Lower leg skin (tissue), 3 donors: Measurements from ENCODE around the gene SPINT1.

ENCODE experiments used
- POLR2A ChIP-seq, 2 donors: fragments of 450-650 bp; IDR thresholded peaks; one replicate each; pipeline ENCODE4 v1.6.1; 2016 to 2017; ENCODE audit warnings: antibody characterized with exemption in 2 of 2, mild to moderate bottlenecking in 1 of 2, moderate library complexity in 1 of 2
- TF ChIP-seq, protein P1 (sequence below), 3 donors: fragments of 450-650 bp; IDR thresholded peaks; one replicate each; pipeline ENCODE4 v1.5.1; 2016; ENCODE audit warnings: antibody characterized with exemption in 3 of 3, mild to moderate bottlenecking in 3 of 3, moderate library complexity in 2 of 3

DNA sequence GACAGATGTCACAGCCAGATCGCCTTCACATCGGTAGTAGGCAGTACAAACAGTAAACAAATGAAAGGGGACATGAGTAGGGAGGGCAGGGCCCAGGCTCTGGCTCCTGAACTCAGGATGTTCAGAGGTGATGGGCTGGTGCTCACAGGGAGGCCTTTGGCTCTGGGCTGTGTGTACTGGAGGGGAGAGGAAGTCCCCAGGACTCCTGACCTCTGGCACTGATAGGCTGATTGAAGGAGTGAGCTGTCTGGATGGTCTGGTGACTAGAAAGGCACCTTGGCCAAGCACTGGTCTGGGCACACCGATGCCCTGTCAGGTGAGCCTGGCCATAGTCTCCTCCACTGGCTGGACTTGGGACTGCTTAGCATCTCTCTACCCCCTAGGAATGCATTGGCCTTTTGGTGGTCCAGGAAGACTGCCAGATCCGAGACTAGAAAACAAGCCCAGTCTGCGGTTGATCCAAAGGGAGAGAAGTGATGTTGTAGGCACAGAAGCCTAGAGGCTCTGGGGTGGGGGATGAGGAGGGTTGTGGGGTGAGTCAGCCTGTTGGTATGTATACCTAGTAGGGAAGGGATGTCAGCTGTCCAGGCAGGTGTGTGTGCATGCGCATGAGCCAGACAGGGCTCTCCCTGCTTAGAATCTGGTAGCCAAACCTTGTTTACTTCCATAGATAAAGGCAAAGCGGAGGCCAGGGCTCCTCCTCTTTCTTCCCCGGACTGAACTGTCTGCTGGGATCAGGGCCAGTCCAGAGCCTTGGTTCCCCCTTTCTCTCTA, 1.9 kb downstream of the SPINT1 start:
- TF ChIP-seq, protein P1, sequence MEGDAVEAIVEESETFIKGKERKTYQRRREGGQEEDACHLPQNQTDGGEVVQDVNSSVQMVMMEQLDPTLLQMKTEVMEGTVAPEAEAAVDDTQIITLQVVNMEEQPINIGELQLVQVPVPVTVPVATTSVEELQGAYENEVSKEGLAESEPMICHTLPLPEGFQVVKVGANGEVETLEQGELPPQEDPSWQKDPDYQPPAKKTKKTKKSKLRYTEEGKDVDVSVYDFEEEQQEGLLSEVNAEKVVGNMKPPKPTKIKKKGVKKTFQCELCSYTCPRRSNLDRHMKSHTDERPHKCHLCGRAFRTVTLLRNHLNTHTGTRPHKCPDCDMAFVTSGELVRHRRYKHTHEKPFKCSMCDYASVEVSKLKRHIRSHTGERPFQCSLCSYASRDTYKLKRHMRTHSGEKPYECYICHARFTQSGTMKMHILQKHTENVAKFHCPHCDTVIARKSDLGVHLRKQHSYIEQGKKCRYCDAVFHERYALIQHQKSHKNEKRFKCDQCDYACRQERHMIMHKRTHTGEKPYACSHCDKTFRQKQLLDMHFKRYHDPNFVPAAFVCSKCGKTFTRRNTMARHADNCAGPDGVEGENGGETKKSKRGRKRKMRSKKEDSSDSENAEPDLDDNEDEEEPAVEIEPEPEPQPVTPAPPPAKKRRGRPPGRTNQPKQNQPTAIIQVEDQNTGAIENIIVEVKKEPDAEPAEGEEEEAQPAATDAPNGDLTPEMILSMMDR (IDR thresholded peaks at IDR 0.05) = no peak
- no peak for TF ChIP-seq POLR2A (IDR thresholded peaks at IDR 0.05)
